NT2/D1 (cell line): ENCODE results near the gene SHCBP1L.

Source experiments
- SUZ12 ChIP-seq: IDR thresholded peaks from 2 replicates; pipeline ENCODE4 v1.6.1; 2011; ENCODE audit not compliant: insufficient read length, insufficient read depth; ENCODE audit errors: extremely low read depth
- YY1 ChIP-seq: IDR thresholded peaks from 2 replicates; pipeline ENCODE4 v1.6.1; 2011; ENCODE audit not compliant: insufficient read length, insufficient read depth
- ZNF274 ChIP-seq: IDR thresholded peaks from 2 replicates; pipeline ENCODE4 v1.6.1; 2011; ENCODE audit warnings: mild to moderate bottlenecking, low read depth, low read length

- TF ChIP-seq YY1 = no peak
- no peak for TF ChIP-seq SUZ12
- no peak for TF ChIP-seq ZNF274
Observed at GRCh38 chr1:182971219-182971618, 18.3 kb upstream of the SHCBP1L start.
